Adrenal gland (tissue), 5 donors: ENCODE data around the gene PLEKHA5.

Experiments used
- POLR2A ChIP-seq, 2 donors: fragments of 450-650 bp; IDR thresholded peaks; one replicate each; pipeline ENCODE4 v1.6.1; 2017; ENCODE audit warnings: antibody characterized with exemption in 2 of 2, mild to moderate bottlenecking in 2 of 2, moderate library complexity in 1 of 2
- TF ChIP-seq, protein P1 (sequence below), 6 experiments: fragments of 450-650 bp in 4 of 6; fragments of 200-600 bp in 2 of 6; sonication (generic) in 1 of 6; IDR thresholded peaks; 1 replicate in 5 of 6; 2 replicates in 1 of 6; pipeline versions ENCODE4 v1.5.1 to v1.8.0; 2016 to 2021; ENCODE audit warnings: antibody characterized with exemption in 6 of 6, mild to moderate bottlenecking in 2 of 6, moderate library complexity in 1 of 6
- donor health status: DM: no; HTN: no; CAD: no.

DNA sequence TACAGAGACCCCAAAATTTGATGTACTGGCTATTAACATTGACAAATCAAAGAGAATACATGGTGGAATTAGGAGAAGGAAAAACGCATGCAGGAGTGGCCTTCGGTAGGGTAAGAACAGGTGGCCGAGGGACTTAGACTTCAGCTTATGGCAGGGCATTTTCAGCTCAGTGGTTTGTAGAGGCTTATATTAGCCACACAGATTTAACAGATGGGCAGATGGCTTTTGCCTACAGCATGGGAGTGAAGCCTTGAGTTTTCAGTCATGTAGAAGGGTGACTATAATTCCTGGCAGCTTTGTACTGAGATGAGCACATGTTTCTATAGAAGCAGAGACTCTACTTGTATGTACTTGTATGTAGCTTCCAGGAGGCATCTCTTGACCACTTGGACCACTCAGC, 40.9 kb upstream of the PLEKHA5 start:
- TF ChIP-seq, protein P1, sequence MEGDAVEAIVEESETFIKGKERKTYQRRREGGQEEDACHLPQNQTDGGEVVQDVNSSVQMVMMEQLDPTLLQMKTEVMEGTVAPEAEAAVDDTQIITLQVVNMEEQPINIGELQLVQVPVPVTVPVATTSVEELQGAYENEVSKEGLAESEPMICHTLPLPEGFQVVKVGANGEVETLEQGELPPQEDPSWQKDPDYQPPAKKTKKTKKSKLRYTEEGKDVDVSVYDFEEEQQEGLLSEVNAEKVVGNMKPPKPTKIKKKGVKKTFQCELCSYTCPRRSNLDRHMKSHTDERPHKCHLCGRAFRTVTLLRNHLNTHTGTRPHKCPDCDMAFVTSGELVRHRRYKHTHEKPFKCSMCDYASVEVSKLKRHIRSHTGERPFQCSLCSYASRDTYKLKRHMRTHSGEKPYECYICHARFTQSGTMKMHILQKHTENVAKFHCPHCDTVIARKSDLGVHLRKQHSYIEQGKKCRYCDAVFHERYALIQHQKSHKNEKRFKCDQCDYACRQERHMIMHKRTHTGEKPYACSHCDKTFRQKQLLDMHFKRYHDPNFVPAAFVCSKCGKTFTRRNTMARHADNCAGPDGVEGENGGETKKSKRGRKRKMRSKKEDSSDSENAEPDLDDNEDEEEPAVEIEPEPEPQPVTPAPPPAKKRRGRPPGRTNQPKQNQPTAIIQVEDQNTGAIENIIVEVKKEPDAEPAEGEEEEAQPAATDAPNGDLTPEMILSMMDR (IDR thresholded peaks at IDR 0.05) = no peak
- no peak for TF ChIP-seq POLR2A (IDR thresholded peaks at IDR 0.05)
